K562 (cell line): ENCODE results near the gene ANKRD10. TPM values are rescaled to one million over a fixed set of nuclear protein-coding genes. Genes with fewer than 3 reads are reported as not detected.

ENCODE experiments used
- ATAC-seq: fragments of 200-7000 bp; cut with Tn5 transposase; 3 replicates; pipeline ENCODE4 v1.9.1; 2020; ENCODE audit warnings: moderate library complexity
- BruUV-seq: library from RNA; stranded (reverse); fragments of 400-500 nt; replicated peaks from 2 replicates; lab custom pipeline; 2021; lab: Mats Ljungman, UMichigan
- CTCF ChIA-PET: fragments of 300-600 bp; formaldehyde crosslinking; extraction: SDS; loops from one replicate; lab custom pipeline; 2021; ENCODE audit warnings: low intra/inter-chr PET ratio; lab: Yijun Ruan, JAX
- POLR2A ChIA-PET: fragments of 300-600, 350-650 bp; sonication (Branson Sonifier 250); formaldehyde crosslinking; extraction: SDS; loops from one replicate; lab custom pipeline; 2021; ENCODE audit warnings: antibody characterized with exemption, inconsistent platforms; lab: Yijun Ruan, JAX
- DNase-seq, 4 experiments: peaks; one replicate each; pipeline versions ENCODE4 v3.0.0 to v3.0.0-alpha.2; 2011 to 2018; ENCODE audit warnings: low spot score in 3 of 4, mixed read lengths in 3 of 4; ENCODE audit errors: extremely low read depth in 1 of 4
- FAIRE-seq: peaks from 2 replicates; lab custom pipeline; 2011; peaks lifted over from hg19 to GRCh38; lab: Jason Lieb, UNC
- H2AFZ ChIP-seq: 2 replicates; pipeline ENCODE4 v1.6.0; 2011; ENCODE audit warnings: low read depth, low read length, control low read depth, inconsistent platforms
- H3K27ac ChIP-seq: fragments of 200-600 bp; 3 replicates; pipeline ENCODE4 v1.8.0; 2011; ENCODE audit warnings: low read depth, mild to moderate bottlenecking, control low read depth, inconsistent platforms, low read length, moderate library complexity, mixed read lengths; ENCODE audit errors: extremely low read depth
- H3K27me3 ChIP-seq, 2 experiments: fragments of 300-600 bp in 1 of 2; 2 replicates in 1 of 2; 3 replicates in 1 of 2; pipeline versions ENCODE4 v1.6.0 to v1.8.0; 2011; ENCODE audit warnings: inconsistent platforms in 2 of 2, low read length in 2 of 2, mild to moderate bottlenecking in 1 of 2, mixed read lengths in 1 of 2, moderate library complexity in 1 of 2; ENCODE audit not compliant: control insufficient read depth in 2 of 2, insufficient read depth in 2 of 2
- H3K36me3 ChIP-seq: fragments of 300-600 bp; 3 replicates; pipeline ENCODE4 v1.8.0; 2011; ENCODE audit warnings: mild to moderate bottlenecking, low read length, inconsistent platforms; ENCODE audit not compliant: control insufficient read depth, insufficient read depth
- H3K4me1 ChIP-seq, 2 experiments: fragments of 200-600 bp in 1 of 2; replicated peaks in 1 of 2; 2 replicates in 1 of 2; 3 replicates in 1 of 2; pipeline versions ENCODE4 v1.5.1 to v1.8.0; 2011; ENCODE audit warnings: inconsistent platforms in 2 of 2, low read length in 2 of 2, mild to moderate bottlenecking in 1 of 2, mixed read lengths in 1 of 2, moderate library complexity in 1 of 2; ENCODE audit not compliant: control insufficient read depth in 2 of 2, insufficient read depth in 2 of 2
- H3K4me2 ChIP-seq: 2 replicates; pipeline ENCODE4 v1.6.1; 2011; ENCODE audit warnings: low read length, control low read depth, inconsistent platforms, mixed read lengths; ENCODE audit not compliant: insufficient read depth
- H3K4me3 ChIP-seq: fragments of 200-600 bp; sonication (generic), shearing (Covaris generic); 2 replicates; pipeline ENCODE4 v1.5.1; 2016; ENCODE audit warnings: control low read depth, inconsistent platforms
- H3K79me2 ChIP-seq: fragments of 200-600 bp; 3 replicates; pipeline ENCODE4 v1.8.0; 2011; ENCODE audit warnings: low read length, inconsistent platforms; ENCODE audit not compliant: control insufficient read depth, insufficient read depth
- H3K9ac ChIP-seq, 2 experiments: 2 replicates each; pipeline versions ENCODE4 v1.6.0 to v1.6.1; 2011; ENCODE audit warnings: low read depth in 2 of 2, low read length in 2 of 2, control low read depth in 1 of 2, inconsistent platforms in 1 of 2, mild to moderate bottlenecking in 1 of 2, mixed read lengths in 1 of 2; ENCODE audit not compliant: insufficient read depth in 1 of 2
- H3K9me1 ChIP-seq: one replicate; pipeline ENCODE4 v1.6.0; 2011; ENCODE audit warnings: inconsistent platforms, mild to moderate bottlenecking, low read length, moderate library complexity; ENCODE audit not compliant: control insufficient read depth, insufficient read depth
- H3K9me3 ChIP-seq: replicated peaks from 2 replicates; pipeline ENCODE4 v1.5.1; 2011; ENCODE audit warnings: low read depth, low read length, inconsistent platforms; ENCODE audit not compliant: control insufficient read depth, insufficient read depth
- H4K20me1 ChIP-seq: replicated peaks from 2 replicates; pipeline ENCODE4 v1.6.1; 2011; ENCODE audit warnings: low read length, inconsistent platforms, mixed read lengths; ENCODE audit not compliant: control insufficient read depth, insufficient read depth
- DACH1 ChIP-seq: fragments of 450-650 bp; IDR thresholded peaks from 2 replicates; pipeline ENCODE4 v1.6.1; 2018; ENCODE audit not compliant: partially characterized antibody
- EGR1 ChIP-seq: fragments of 450-650 bp; conservative IDR thresholded peaks from 2 replicates; pipeline ENCODE4 v1.6.1; 2017; ENCODE audit warnings: mild to moderate bottlenecking
- MCM3 ChIP-seq: fragments of 450-650 bp; IDR thresholded peaks from 2 replicates; pipeline ENCODE4 v1.6.1; 2016
- TFAM ChIP-seq: fragments of 250-450 bp; sonication (Bioruptor Pico); conservative IDR thresholded peaks from 2 replicates; pipeline ENCODE4 v1.5.0; 2021; ENCODE audit warnings: mild to moderate bottlenecking, moderate library complexity
- ZBTB2 ChIP-seq: fragments of 450-650 bp; IDR thresholded peaks from 2 replicates; pipeline ENCODE4 v1.6.1; 2016; ENCODE audit warnings: antibody characterized with exemption
- WGBS: fragments of 100-300 bp; shearing (Covaris generic); methylation state at CpG from one replicate; pipeline ENCODE4 v1.1.6; 2016; ENCODE audit warnings: low coverage, mixed read lengths; ENCODE audit not compliant: insufficient coverage; ENCODE audit errors: missing lambda C conversion rate; 5-methylcytosine and 5-hydroxymethylcytosine counted together
- in situ Hi-C: fragments of 300-500 bp; cut with MboI; formaldehyde crosslinking; loops from 4 replicates; pipeline ENCODE4 v1.15.0; 2018; ENCODE audit warnings: inconsistent platforms, mixed read lengths
- intact Hi-C: fragments of 100-400 bp; cut with micrococcal nuclease; formaldehyde crosslinking; loops from 2 replicates; pipeline ENCODE4 v1.14.2; 2022
- polyA plus RNA-seq, 8 experiments: library from polyadenylated mRNA; depleted of rRNA in 4 of 8; stranded (reverse) in 5 of 8; unstranded in 3 of 8; fragments of >200 nt; fragmentation: Nextera tagmentation in 2 of 8; fragmentation: Illumina TruSeq in 1 of 8; extraction: Ambion mirVana in 2 of 8; extraction: Trizol in 1 of 8; gene quantifications; 2 replicates each; pipeline versions ENCODE4 v1.2.1 to v1.2.3, GENCODE V29; 2011 to 2014; ENCODE audit warnings: inconsistent platforms in 1 of 8, missing spikeins in 1 of 8
- total RNA-seq, 7 experiments: library from RNA; depleted of rRNA in 6 of 7; stranded (reverse); fragments of >200 nt in 6 of 7; fragmentation: Illumina TruSeq in 2 of 7; extraction: Trizol in 2 of 7; gene quantifications; 2 replicates each; pipeline versions ENCODE4 v1.2.1 to v1.2.3, GENCODE V29; 2011 to 2021; ENCODE audit warnings: low replicate concordance in 1 of 7
- TF ChIP-seq, protein P1 (sequence below): IDR thresholded peaks from 2 replicates; pipeline ENCODE4 v1.6.1; 2011; ENCODE audit not compliant: insufficient read length; ENCODE audit errors: extremely low read depth

ANKRD10 gene
- total and polyA plus RNA-seq, 9 of the 15 experiments (the other 6 are each of a cell fraction or from before 2014, with no cell fraction given) = 21.7 to 183 (median 45.0) TPM

GRCh38 chr13:110944121-110944967 lies 29.5 kb upstream of the ANKRD10 start (continued):
- no peak for TF ChIP-seq DACH1

DNA sequence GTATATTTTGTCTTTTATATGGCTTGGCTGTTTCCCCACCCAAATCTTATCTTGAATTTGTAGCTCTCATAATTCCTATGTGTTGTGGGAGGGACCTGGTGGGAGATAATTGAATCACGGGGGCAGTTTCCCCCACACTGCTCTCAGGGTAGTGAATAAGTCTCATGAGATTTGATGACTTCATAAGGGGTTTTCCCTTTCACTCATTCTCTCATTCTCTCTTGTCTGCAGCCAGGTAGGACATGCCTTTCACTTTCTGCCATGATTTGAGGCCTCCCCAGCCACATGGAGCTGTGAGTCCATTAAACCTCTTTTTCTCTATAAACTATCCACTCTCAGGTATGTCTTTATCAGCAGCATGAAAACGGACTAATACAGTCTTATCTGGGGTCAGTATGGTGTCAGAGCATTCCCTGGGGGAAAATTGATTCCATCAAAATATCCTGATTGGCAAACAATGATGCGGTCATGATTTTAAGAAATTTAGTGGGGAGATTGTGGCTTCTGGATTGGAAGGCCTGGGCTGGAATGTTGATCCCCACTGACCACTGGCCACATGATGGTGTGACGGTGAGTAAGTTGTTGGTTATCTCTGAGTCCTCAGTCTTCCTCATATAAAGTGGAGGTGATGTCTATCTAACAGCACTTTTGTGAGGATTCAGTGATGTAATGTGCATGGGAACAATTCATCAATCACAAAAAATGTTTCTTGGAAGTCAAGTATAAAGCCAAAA lies 27.5 kb upstream of the ANKRD10 start:
- FAIRE-seq (no peak), ATAC-seq (no peak), DNase-seq (no peak)
- H3K27me3 ChIP-seq = no peaks in the 10 kb centered on the region
- intact Hi-C loops = loop anchor here (10.0 kb wide), 1 partner anchor 282 kb away; no protein-coding TSS in a partner anchor
- ChIA-PET POLR2A (no interaction called here), CTCF (no interaction called here)
- H3K4me3 ChIP-seq = no peak overlapping the region
- no peaks in the 10 kb centered on the region for H3K9me3 ChIP-seq
- no peaks in the 10 kb centered on the region for H3K79me2 ChIP-seq
- BruUV-seq = no TSS peak
- 35% methylated on average over 4 of the region's 4 CpGs for WGBS
- H3K27ac ChIP-seq = no peak overlapping the region
- H2AFZ ChIP-seq = 0 out of 2 replicates have a peak overlapping the region, but pooled peaks have one; percentile 16
- no peaks in the 10 kb centered on the region for H3K9me1 ChIP-seq
- no peak overlapping the region for H3K4me2 ChIP-seq
- no peaks in the 10 kb centered on the region for H4K20me1 ChIP-seq
- H3K4me1 ChIP-seq = peaks cover 7 to 13% of the 10 kb centered on the region in 2 experiments; a peak in 4 of 5 replicates
- H3K36me3 ChIP-seq = no peaks in the 10 kb centered on the region
- no peak overlapping the region for H3K9ac ChIP-seq
- in situ Hi-C loops = no loop called here
- TF ChIP-seq MCM3 = no peak
- TF ChIP-seq ZBTB2 = no peak
- TF ChIP-seq, protein P1, sequence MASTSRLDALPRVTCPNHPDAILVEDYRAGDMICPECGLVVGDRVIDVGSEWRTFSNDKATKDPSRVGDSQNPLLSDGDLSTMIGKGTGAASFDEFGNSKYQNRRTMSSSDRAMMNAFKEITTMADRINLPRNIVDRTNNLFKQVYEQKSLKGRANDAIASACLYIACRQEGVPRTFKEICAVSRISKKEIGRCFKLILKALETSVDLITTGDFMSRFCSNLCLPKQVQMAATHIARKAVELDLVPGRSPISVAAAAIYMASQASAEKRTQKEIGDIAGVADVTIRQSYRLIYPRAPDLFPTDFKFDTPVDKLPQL = no peak
- peak; percentile 39; the same call in 1 of the 2 replicates for TF ChIP-seq EGR1
- no peak for TF ChIP-seq TFAM (CRISPR knock-in tag)
